Lung (tissue), 12 donors: ENCODE results near the gene GRK3. TPM values are rescaled to one million over a fixed set of nuclear protein-coding genes. Genes with fewer than 3 reads are reported as not detected.

Source experiments
- ATAC-seq: fragments of 200-7000 bp; cut with Tn5 transposase; one replicate; pipeline ENCODE4 v1.9.1; 2020; ENCODE audit warnings: moderate number of reproducible peaks; ENCODE audit not compliant: insufficient read depth, low FRiP score
- DNase-seq, 3 donors: peaks; one replicate each; pipeline ENCODE4 v3.0.0-alpha.2; 2013 to 2017
- H3K27ac ChIP-seq, 2 donors: one replicate each; pipeline ENCODE4 v1.5.1; 2013; ENCODE audit warnings: mild to moderate bottlenecking in 2 of 2, moderate library complexity in 2 of 2, control low read depth in 1 of 2, inconsistent platforms in 1 of 2, low read depth in 1 of 2, low read length in 1 of 2
- H3K27me3 ChIP-seq, 3 donors: one replicate each; pipeline ENCODE4 v1.5.1; 2013; ENCODE audit warnings: low read length in 2 of 3; ENCODE audit not compliant: control insufficient read depth in 3 of 3, insufficient read depth in 3 of 3
- H3K36me3 ChIP-seq, 4 donors: one replicate each; pipeline ENCODE4 v1.5.1; 2013; ENCODE audit warnings: low read length in 4 of 4, mild to moderate bottlenecking in 1 of 4, moderate library complexity in 1 of 4; ENCODE audit not compliant: control insufficient read depth in 4 of 4, insufficient read depth in 4 of 4
- H3K4me1 ChIP-seq, 5 donors: one replicate each; pipeline ENCODE4 v1.5.1; 2013; ENCODE audit warnings: low read length in 5 of 5, mild to moderate bottlenecking in 2 of 5, moderate library complexity in 1 of 5; ENCODE audit not compliant: control insufficient read depth in 5 of 5, insufficient read depth in 5 of 5
- H3K4me3 ChIP-seq: one replicate; pipeline ENCODE4 v1.5.1; 2013; ENCODE audit warnings: mild to moderate bottlenecking, control low read depth, moderate library complexity
- H3K9ac ChIP-seq, 2 donors: one replicate each; pipeline ENCODE4 v1.5.1; 2013; ENCODE audit warnings: low read length in 2 of 2, control low read depth in 1 of 2; ENCODE audit not compliant: insufficient read depth in 1 of 2
- H3K9me3 ChIP-seq, 4 donors: one replicate each; pipeline ENCODE4 v1.5.1; 2013; ENCODE audit warnings: low read length in 3 of 4, mild to moderate bottlenecking in 1 of 4, moderate library complexity in 1 of 4; ENCODE audit not compliant: control insufficient read depth in 4 of 4, insufficient read depth in 3 of 4
- WGBS, 2 donors: extraction: QIAGEN DNeasy Blood & Tissue Kit; methylation state at CpG; one replicate each; pipeline ENCODE4 v1.1.7; 2013; 5-methylcytosine and 5-hydroxymethylcytosine counted together
- polyA plus RNA-seq, 2 donors: library from polyadenylated mRNA; stranded (reverse); fragments of 200-250 nt; gene quantifications; one replicate each; pipeline ENCODE4 v1.2.1, GENCODE V29; 2013
- total RNA-seq, 2 donors: library from RNA; depleted of rRNA in 1 of 2; stranded (reverse); fragments of >200 nt in 1 of 2; gene quantifications; one replicate each; pipeline ENCODE4 v1.2.1, GENCODE V29; 2014 to 2021
- TF ChIP-seq, protein P1 (sequence below): IDR thresholded peaks from 2 replicates; pipeline ENCODE4 v1.5.1; 2012; ENCODE audit warnings: mild to moderate bottlenecking; ENCODE audit errors: control extremely low read depth, extremely low read depth
- donor health status: control.
- donor health status: control.
- donor health status: Bipolar disorder and iron deficiency.
- donor health status: healthy.
- donor health status: DM: yes; HTN: yes; CAD: no.

The GRK3 gene
- total and polyA plus RNA-seq, 4 donors = 5.0 to 27.3 (median 18.0) TPM

DNA sequence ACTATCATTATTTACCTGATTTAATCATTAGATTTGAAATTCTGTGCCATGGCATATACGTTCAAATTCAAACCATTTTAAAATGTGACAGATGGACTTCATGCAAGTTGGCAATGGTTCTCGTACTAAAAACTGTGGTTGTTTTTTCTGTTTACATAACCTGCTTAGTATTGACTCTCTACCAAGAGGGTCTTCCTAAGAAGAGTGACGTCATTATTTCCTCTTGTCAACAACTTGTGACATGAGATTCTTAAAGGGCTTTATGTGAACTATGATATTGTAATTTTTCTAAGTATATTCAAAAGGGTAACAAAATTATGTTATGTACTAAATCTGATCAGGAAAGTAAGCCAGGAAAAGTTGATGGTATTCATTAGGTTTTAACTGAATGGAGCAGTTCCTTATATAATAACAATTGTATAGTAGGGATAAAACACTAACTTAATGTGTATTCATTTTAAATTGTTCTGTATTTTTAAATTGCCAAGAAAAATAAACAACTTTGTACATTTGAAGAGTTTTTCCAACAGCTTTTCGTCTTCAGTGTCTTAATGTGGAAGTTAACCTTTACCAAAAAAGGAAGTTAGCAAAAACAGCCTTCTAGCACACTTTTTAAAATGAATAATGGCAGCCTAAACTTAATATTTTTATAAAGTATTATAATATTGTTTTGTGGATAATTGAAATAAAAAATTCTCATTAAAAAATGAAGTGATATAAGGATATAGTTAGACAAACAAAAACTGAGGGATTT is 87.0 kb downstream of the GRK3 start:
- Histone ChIP-seq H3K4me3 (no peak overlapping the region), H3K9ac (no peak overlapping the region), H3K9me3 (no peaks in the 10 kb centered on the region), H3K4me1 (peaks cover 0 to 8% (median 0%) of the 10 kb centered on the region in 5 donors), H3K27me3 (no peaks in the 10 kb centered on the region), H3K36me3 (peaks cover 0 to 3% (median 0%) of the 10 kb centered on the region in 4 donors), H3K27ac (no peak overlapping the region)
- no peak for DNase-seq
- WGBS, 2 donors = 32 to 45% methylated on average over 4 of the region's 4 CpGs
- TF ChIP-seq, protein P1, sequence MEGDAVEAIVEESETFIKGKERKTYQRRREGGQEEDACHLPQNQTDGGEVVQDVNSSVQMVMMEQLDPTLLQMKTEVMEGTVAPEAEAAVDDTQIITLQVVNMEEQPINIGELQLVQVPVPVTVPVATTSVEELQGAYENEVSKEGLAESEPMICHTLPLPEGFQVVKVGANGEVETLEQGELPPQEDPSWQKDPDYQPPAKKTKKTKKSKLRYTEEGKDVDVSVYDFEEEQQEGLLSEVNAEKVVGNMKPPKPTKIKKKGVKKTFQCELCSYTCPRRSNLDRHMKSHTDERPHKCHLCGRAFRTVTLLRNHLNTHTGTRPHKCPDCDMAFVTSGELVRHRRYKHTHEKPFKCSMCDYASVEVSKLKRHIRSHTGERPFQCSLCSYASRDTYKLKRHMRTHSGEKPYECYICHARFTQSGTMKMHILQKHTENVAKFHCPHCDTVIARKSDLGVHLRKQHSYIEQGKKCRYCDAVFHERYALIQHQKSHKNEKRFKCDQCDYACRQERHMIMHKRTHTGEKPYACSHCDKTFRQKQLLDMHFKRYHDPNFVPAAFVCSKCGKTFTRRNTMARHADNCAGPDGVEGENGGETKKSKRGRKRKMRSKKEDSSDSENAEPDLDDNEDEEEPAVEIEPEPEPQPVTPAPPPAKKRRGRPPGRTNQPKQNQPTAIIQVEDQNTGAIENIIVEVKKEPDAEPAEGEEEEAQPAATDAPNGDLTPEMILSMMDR = no peak
- ATAC-seq = no peak

DNA sequence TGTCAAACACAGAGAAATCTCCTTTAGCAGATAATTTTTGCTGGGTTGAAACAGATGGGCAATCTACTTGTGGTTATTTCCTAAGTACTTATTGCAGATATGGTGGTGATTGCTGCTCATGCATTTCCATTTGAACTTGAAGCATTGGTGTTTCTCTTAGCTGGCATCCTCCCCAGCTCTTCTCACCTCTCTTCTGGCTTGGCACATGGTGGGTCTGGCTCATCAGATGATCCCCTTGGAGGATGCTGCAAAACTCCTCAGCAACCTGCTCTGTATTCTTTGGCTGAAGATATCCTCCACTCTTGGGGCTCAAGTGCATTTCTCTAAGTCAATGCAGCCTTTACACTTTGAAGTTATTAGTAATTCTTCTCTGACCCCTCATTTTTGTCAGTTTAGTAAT is 90.2 kb downstream of the GRK3 start:
- no peak overlapping the region for H3K4me3 ChIP-seq
- no peak for ATAC-seq
- H3K27ac ChIP-seq = no peak overlapping the region
- no peaks in the 10 kb centered on the region for H3K36me3 ChIP-seq
- TF ChIP-seq, protein P1 = no peak
- no peak for DNase-seq
- H3K9ac ChIP-seq = no peak overlapping the region
- no peaks in the 10 kb centered on the region for H3K27me3 ChIP-seq
- no peaks in the 10 kb centered on the region for H3K9me3 ChIP-seq
- H3K4me1 ChIP-seq = peaks cover 0 to 18% (median 0%) of the 10 kb centered on the region in 5 donors

GRCh38 chr22:25655371-25655935 is 91.0 kb downstream of the GRK3 start:
- TF ChIP-seq, protein P1 = no peak
- H3K36me3 ChIP-seq = no peaks in the 10 kb centered on the region
- H3K27me3 ChIP-seq = no peaks in the 10 kb centered on the region
- ATAC-seq (no peak), DNase-seq (no peak)
- no peak overlapping the region for H3K4me3 ChIP-seq
- peaks cover 0 to 20% (median 2%) of the 10 kb centered on the region in 5 donors for H3K4me1 ChIP-seq
- H3K27ac ChIP-seq = no peak overlapping the region
- no peaks in the 10 kb centered on the region for H3K9me3 ChIP-seq
- no peak overlapping the region for H3K9ac ChIP-seq
- WGBS, 2 donors = 88 to 94% methylated on average over 4 of the region's 4 CpGs

- Histone ChIP-seq H3K27ac (no peak overlapping the region), H3K27me3 (no peaks in the 10 kb centered on the region), H3K4me1 (peaks cover 0 to 32% (median 6%) of the 10 kb centered on the region in 5 donors), H3K36me3 (no peaks in the 10 kb centered on the region), H3K9me3 (no peaks in the 10 kb centered on the region), H3K9ac (no peak overlapping the region), H3K4me3 (no peak overlapping the region)
- ATAC-seq = no peak
- no peak for DNase-seq
- TF ChIP-seq, protein P1 = no peak
Measured at GRCh38 chr22:25656724-25657123, 92.2 kb downstream of the GRK3 start.
